ENCODE results near the gene NDUFAF3. TPM values are rescaled to one million over a fixed set of nuclear protein-coding genes. Genes with fewer than 3 reads are reported as not detected.
A peak's percentile ranks its signal among the peaks of the same experiment; 100 is the strongest.

The NDUFAF3 gene
- polyA plus RNA-seq, 1 experiment = 89.5 TPM

- no peak overlapping the region for H3K4me3 ChIP-seq (ENCODE audit: low read depth, low read length)
- POLR2A ChIA-PET = no interaction called here
- H3K36me3 ChIP-seq (ENCODE audit: control insufficient read depth, insufficient read depth, low read length) = peaks cover 21% of the 10 kb centered on the region
- DNase-seq (ENCODE audit: low read depth) = no peak
- H3K27me3 ChIP-seq (ENCODE audit: control insufficient read depth, insufficient read depth, low read length) = no peaks in the 10 kb centered on the region
- TF ChIP-seq CTCF (IDR thresholded peaks at IDR 0.05; ENCODE audit: insufficient read depth, low read depth, low read length) = no peak
- CTCF ChIA-PET = no interaction called here
Measured at GRCh38 chr3:49054344-49054862, 32.5 kb downstream of the NDUFAF3 start.

- no peak overlapping the region for H3K4me3 ChIP-seq (ENCODE audit: low read depth, low read length)
- TF ChIP-seq CTCF (IDR thresholded peaks at IDR 0.05; ENCODE audit: insufficient read depth, low read depth, low read length) = no peak
- DNase-seq (ENCODE audit: low read depth) = no peak
- H3K36me3 ChIP-seq (ENCODE audit: control insufficient read depth, insufficient read depth, low read length) = peaks cover 19% of the 10 kb centered on the region
- H3K27me3 ChIP-seq (ENCODE audit: control insufficient read depth, insufficient read depth, low read length) = no peaks in the 10 kb centered on the region
- ChIA-PET POLR2A (no interaction called here), CTCF (no interaction called here)
Measured at GRCh38 chr3:49057268-49057667, 35.3 kb downstream of the NDUFAF3 start.

GRCh38 chr3:49058011-49058410 lies 36.1 kb downstream of the NDUFAF3 start:
- DNase-seq (ENCODE audit: low read depth) = no peak
- TF ChIP-seq CTCF (IDR thresholded peaks at IDR 0.05; ENCODE audit: insufficient read depth, low read depth, low read length) = no peak
- ChIA-PET POLR2A (no interaction called here), CTCF (no interaction called here)
- Histone ChIP-seq H3K27me3 (ENCODE audit: control insufficient read depth, insufficient read depth, low read length) (no peaks in the 10 kb centered on the region), H3K36me3 (ENCODE audit: control insufficient read depth, insufficient read depth, low read length) (peaks cover 19% of the 10 kb centered on the region), H3K4me3 (ENCODE audit: low read depth, low read length) (no peak overlapping the region)

Small RNA genes within 50 kb of the gene (small RNA-seq; reads per million reads assigned to genes)
- 18,023 reads per million, percentile 99 among the genes with 10 or more reads in this experiment for gene MIR191 (ENCODE audit: insufficient read length, low read depth, low replicate concordance)
- 2,037 reads per million, percentile 97 among the genes with 10 or more reads in this experiment for gene MIR425 (ENCODE audit: insufficient read length, low read depth, low replicate concordance)

Other genes with a start within 250 kb of the NDUFAF3 start
- gene PRKAR2A, start 174.2 kb upstream of the NDUFAF3 start, polyA plus RNA-seq (2011; rRNA removed) = 9.0 and 15.3 TPM in 2 replicates
- gene SLC25A20, start 123.2 kb upstream of the NDUFAF3 start, polyA plus RNA-seq (2011; rRNA removed) = 20.4 and 30.2 TPM in 2 replicates
- 72.6 and 96.7 TPM in 2 replicates for gene ARIH2, start 103.3 kb upstream of the NDUFAF3 start, polyA plus RNA-seq (2011; rRNA removed)
- gene P4HTM, start 31.9 kb upstream of the NDUFAF3 start, polyA plus RNA-seq (2011; rRNA removed) = 25.8 and 38.4 TPM in 2 replicates
- 100 and 164 TPM in 2 replicates for gene WDR6, start 14.7 kb upstream of the NDUFAF3 start, polyA plus RNA-seq (2011; rRNA removed)
- gene DALRD3, start 3.5 kb upstream of the NDUFAF3 start, polyA plus RNA-seq (2011; rRNA removed) = 46.8 and 59.6 TPM in 2 replicates
- 280 and 395 TPM in 2 replicates for gene IMPDH2, start 7.3 kb downstream of the NDUFAF3 start, polyA plus RNA-seq (2011; rRNA removed)
- gene QRICH1, start 72.0 kb downstream of the NDUFAF3 start, polyA plus RNA-seq (2011; rRNA removed) = 51.8 and 77.3 TPM in 2 replicates
- 221 and 339 TPM in 2 replicates for gene QARS1, start 82.6 kb downstream of the NDUFAF3 start, polyA plus RNA-seq (2011; rRNA removed)
- 32.9 and 54.6 TPM in 2 replicates for gene USP19, start 98.7 kb downstream of the NDUFAF3 start, polyA plus RNA-seq (2011; rRNA removed)
- gene LAMB2, start 110.9 kb downstream of the NDUFAF3 start, polyA plus RNA-seq (2011; rRNA removed) = 967 and 1,544 TPM in 2 replicates
- 23.1 and 33.3 TPM in 2 replicates for gene CCDC71, start 144.2 kb downstream of the NDUFAF3 start, polyA plus RNA-seq (2011; rRNA removed)
- 33.8 and 47.8 TPM in 2 replicates for gene KLHDC8B, start 149.5 kb downstream of the NDUFAF3 start, polyA plus RNA-seq (2011; rRNA removed)

Data from BJ (cell line).